Suppressor macrophage treated with lipopolysaccharide for 4 hours (primary cell): Measurements from ENCODE around the gene DGKQ.

Source experiments
- DNase-seq: peaks from one replicate; pipeline ENCODE4 v3.0.0-alpha.2; 2020

The DGKQ gene, protein sequence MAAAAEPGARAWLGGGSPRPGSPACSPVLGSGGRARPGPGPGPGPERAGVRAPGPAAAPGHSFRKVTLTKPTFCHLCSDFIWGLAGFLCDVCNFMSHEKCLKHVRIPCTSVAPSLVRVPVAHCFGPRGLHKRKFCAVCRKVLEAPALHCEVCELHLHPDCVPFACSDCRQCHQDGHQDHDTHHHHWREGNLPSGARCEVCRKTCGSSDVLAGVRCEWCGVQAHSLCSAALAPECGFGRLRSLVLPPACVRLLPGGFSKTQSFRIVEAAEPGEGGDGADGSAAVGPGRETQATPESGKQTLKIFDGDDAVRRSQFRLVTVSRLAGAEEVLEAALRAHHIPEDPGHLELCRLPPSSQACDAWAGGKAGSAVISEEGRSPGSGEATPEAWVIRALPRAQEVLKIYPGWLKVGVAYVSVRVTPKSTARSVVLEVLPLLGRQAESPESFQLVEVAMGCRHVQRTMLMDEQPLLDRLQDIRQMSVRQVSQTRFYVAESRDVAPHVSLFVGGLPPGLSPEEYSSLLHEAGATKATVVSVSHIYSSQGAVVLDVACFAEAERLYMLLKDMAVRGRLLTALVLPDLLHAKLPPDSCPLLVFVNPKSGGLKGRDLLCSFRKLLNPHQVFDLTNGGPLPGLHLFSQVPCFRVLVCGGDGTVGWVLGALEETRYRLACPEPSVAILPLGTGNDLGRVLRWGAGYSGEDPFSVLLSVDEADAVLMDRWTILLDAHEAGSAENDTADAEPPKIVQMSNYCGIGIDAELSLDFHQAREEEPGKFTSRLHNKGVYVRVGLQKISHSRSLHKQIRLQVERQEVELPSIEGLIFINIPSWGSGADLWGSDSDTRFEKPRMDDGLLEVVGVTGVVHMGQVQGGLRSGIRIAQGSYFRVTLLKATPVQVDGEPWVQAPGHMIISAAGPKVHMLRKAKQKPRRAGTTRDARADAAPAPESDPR

DNA sequence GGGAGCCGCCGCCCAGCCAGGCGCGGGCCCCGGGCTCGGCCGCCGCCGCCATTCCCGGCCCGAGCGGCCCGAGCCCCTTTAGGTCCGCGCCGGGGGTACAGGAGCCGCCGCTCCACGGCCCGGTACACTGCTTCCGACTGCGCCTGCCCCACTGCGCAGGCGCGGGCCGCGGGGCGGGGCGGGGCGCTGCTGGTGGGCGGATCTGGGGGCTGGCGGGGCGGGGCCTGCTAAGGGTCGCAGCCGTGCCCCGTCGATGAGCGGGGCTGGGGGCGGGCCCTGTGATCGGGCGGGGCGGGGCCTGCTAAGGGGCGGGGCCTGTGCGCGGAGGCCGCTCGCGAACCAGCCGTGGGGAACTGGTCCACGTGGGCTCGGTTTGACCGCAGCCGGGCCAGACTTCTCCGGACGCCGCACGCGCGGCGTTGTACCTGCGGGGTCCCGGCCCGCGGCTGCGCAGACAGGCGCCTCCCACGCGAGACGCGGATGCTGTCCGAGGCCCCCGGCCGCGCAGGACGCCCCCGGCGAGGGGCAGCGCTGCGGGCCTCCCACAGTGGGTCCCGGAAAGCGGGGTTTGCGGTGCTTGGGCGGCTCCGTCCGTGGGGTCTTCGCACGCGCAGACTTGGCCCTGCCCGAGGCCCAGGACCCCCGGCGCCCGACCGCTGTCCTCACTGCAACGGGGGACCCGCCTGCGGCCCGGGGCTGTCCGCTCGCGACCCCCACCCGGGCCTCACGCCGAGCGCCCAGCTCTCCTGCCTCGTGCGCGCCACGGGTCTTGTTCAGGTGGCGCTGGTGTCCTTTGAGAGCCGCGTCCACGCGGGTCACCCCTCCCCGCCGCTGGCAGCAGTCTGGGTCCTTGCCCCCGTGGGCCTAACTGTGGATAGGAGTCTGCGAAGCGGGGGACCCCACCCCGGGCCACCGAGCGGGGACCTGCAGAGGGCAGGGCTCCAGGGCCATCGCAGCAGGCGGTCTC, at the start of gene DGKQ:
TSS of gene DGKQ (minus strand) at position 139 of the 967 bp plus-strand sequence. CDS start at position 52, 87 bp downstream.
- DNase-seq = peak; percentile 97

DNA sequence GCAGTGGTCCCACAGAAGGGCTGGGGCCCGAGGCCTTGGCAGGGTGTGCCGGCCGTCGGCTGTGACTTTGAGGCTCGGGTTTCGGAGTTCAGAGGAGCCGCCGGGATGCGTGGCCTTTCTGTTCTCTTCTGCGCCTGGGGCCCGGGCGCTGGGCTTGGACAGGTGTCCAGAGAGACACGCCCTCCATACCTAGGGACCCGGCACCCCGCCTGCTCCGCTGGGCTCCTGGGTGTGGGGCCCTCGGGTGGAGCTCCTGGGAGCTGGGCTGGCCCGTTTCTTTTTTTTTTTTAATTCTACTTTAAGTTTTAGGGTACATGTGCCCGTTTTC, 49.3 kb upstream of the DGKQ start:
- DNase-seq = no peak

DNA sequence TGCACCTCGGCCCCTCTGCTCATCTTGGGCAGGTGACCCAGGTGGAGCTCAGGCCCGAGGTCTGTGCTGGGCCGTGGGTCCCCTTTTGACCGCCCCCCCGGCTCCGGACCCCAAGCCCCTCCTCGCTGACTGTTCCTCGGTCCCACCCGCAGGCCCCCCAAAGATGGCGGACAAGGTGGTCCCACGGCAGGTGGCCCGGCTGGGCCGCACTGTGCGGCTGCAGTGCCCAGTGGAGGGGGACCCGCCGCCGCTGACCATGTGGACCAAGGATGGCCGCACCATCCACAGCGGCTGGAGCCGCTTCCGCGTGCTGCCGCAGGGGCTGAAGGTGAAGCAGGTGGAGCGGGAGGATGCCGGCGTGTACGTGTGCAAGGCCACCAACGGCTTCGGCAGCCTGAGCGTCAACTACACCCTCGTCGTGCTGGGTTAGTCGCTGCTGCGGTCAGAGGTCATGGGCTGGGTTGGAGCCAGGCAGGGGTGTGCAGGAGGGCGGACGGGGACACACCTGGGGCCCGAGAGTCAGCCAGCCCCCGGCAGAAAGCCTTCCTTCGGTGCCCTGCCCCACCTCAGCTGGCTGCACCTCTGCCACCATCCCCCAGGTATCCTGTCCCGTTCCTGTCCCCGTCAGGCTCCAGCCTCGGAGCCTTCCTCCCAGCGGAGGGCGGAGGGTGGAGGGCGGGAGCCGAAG, 48.8 kb upstream of the DGKQ start:
- DNase-seq = no peak

DNA sequence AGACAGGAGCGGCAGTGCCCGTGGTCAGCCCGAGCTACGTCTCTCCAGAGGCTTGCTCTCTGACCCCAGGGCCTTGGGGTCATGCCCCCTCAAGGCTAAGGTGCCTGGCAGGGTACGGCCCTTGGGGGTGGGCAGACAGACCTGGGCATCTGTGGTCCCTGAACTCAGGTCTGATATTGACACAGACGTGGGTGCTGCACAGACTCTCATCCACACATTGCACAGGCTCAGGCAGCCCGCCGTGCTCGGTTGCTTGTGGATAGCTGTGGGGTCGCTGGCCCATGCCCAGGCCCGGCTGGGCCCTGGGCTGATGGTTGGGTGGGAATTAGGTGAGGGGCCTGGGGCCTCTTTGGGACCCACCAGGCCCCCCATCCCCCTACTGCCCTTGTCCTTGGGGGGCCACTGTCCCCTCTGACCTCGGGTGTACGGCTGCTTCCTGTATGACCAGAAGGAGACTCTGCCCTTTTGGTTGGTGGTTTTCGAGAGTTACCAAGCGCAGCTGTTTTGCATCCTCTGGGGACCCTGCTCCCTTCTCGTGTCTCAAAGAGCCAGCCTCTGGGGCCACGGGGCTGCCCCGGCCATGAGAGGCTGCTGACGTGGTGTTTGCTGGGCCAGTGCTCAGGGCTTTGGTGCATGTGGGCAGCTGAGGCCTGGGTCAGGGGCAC, 48.1 kb upstream of the DGKQ start:
- DNase-seq = no peak

DNA sequence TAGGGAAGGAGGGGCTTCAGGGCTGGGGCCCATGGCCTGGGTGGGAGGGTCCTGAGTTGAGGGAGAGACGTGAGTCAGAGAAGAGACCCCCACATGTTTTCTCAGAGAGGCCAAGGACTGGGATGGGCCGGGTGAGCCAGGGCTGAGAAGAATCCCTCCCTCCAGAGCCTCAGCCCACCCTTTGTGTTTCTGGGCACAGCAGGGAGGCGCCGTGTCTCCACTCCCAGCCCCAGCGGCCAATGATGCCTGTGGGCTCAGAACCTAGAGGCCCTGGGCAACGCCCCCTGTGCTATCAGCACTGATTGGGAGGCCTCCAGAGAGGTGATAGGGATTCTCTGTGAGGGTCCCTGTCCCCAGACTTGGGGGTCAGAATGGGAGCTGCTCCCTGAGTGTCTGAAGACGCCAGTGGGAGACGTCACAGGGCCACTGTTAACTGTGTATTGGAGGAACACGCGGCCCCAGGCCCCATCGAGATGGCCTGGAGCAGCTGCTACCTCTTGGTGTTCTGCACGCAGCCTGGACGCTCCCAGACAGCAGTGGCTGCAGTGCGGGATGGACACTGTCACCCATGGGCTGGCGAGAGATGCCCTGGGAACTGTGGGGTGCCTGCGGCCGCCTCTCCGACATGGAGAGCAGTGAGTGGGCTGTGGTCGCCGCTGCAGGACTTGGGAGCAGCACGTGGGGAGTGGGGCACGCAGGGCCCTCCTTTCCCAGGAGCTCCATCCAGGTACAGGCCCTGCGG, 46.5 kb upstream of the DGKQ start:
- DNase-seq = no peak

DNA sequence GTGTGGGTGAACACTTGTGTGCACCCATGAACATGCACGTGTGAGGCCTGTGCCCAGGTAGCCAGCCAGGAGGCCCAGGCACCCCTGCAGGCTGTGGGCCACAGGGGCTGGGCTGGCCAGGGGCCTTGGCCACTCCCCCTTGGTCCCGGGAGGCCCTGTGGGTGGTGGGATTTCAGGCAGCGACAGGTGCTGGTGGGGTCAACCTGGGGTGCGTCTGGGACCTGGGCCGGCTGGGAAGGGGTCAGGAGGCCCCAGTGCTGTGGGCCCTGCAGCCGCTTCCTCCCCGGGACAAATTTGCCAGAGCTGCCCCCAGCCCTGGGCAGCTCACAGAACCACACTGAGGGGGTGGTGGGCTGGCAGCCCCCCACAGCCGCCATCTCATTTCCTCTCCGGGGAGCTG, 46.0 kb upstream of the DGKQ start:
- no peak for DNase-seq

DNA sequence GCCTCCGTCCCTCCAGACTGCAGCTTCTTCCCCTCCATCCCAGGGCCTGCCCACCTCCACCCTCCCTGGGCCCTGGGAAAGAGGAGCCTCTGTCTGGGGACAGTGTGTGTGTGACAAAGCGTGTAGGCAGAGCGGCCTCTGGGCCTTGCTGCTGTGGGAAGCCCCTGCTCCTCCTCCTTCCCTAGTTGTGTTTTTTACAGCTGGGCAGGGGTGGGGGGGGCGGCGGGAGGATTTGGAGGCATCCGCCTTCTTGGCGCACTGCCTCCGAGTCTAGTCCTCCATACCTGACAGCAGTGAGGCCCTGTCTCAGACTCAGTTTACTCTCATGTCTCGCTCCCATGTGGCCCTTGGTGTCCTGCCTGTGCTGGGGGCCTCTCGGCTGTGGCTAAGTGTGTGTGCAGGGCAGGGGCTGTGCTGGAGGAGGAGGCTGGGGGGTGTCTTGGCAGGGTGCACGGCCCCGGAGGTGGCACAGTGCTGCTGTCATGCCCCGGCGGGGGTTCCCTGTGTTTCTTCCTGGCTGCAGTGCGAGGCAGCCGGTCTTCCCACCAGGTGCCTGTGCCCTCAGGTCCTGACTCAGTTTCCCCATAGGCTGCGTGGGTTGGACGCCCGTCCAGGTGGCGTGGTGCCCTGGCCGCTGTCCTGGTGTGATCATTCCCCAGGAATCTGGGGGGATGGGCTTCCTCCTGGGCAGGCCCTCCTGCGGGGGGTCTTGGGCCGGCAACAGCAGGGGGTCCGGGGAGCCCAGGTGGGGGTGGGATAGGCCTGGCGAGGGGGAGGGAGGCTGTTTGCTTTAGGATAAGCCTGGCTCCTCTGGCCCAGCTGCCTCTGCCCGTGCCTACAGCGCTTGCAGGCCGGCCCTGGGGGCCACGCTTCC, 45.0 kb upstream of the DGKQ start:
- no peak for DNase-seq

DNA sequence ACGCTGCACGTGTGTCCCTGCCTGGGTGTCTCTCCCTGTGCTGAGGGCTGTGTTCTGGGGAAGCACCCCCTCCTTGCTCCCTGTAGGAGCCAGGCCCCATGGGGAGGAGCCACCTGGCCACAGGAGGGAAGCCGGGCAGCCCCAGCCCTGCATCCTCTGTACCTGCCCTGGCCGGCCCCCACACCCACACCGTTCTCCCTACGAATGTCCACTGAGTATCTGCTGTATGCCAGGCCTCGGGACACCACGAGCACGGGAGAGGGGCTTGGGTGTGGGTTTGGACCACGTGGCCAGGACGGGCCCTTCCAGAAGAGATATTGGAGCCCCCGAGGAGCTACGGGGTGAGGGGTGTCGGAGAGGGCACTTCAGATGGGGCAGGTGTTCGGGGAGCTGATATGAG, 44.3 kb upstream of the DGKQ start:
- DNase-seq = no peak

DNA sequence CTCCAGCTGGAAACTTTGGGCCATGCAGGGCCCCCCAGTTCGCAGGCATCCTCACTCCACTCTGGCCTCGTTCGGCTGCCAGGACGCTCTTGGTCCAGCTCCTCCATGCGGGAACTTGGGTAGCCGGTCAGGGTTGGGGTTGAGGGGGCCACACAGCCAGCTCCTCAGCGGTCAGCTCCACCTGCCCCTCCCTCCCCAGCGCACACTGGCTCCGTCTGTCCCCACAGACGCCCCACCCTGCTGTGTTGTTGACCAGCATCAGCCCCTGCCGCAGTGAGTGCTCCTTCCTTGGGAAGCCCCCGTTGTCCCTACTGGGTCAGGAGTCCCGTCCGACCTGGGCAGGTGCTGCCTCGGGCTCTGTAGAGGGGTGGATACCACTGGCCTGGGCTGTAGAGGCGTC, 43.8 kb upstream of the DGKQ start:
- no peak for DNase-seq

DNA sequence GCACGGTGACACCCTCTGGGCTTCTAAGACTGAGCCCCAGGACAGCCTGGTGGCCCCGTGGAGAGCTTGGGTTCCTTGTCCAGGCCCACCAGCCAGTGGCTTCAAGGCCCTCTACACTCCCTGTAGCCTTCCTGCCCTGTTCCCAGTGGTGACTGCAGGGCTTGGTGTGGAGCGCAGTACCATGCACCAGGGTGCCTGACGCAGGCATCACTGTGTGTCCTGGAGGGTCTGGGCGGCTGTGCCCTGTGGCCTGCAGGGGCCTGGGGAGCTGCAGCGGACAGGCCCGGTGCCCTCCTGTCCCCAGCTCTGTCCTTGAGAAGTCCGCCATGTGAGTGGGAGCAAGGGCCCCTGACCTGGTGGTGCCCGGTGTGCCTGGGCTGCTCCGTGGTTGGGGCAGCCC, 42.4 kb upstream of the DGKQ start:
- DNase-seq = no peak

DNA sequence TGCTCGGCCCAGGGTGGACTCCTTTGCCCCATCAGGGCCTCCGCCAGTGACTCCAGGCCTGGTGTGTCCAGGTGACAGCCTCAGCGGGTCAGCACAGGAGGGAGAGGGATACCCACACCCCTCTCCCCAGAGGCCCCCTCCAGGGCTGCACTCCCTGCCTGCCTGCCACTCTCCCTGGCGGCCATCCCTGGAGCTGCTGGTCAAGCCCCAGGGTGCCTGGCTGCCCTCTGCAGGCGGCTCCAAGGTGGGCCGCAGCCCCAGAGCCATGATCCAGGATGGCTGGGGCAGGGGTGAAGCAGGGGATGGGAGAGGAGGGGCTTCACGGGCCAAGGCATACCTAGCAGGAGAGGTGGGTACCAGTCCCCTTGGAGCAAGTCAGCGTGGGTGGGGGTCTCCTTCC, 41.8 kb upstream of the DGKQ start:
- DNase-seq = no peak

DNA sequence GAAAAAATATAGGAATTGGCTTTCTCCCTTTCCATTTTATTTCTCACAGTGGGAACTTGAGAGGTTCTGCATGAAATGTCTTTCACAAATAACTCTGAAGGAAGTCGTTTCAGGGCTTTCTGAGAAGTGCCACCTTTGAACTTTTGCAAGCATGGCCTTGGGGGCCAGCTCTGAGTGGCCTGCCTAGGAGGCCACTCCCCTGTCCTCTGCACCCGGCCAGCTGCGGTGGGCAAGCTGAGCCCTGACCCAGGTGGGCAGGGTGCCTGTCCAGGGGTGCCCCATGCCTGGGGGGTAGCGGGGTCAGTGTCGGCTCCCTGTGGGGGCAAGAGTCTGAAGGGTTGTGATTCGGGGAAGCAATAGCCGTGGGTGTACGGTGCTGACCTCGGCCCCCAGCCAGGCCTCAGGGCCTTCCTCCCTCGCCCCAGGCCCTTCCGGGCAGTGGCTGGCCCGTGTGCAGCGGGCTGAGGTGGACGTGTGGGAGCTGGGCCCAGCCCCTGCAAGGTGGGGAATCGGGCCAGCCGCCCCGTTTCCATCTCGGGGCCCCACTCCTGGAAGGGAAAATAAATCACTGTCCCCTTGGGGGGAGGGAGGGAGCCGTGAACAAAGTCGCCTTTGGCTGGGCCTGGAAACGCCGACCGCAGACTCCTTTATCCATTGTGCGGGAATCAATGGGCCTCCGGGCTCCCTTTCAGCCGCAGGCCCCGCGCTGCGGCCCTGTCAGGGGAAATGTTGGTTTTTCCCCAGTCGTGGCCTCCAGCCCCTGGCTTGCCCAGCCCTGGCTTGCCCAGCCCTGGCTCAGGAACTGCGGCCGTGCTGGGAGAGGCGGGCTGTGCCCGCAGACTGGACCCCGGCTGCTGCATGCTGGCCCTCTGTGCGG, 41.2 kb upstream of the DGKQ start:
- no peak for DNase-seq

DNA sequence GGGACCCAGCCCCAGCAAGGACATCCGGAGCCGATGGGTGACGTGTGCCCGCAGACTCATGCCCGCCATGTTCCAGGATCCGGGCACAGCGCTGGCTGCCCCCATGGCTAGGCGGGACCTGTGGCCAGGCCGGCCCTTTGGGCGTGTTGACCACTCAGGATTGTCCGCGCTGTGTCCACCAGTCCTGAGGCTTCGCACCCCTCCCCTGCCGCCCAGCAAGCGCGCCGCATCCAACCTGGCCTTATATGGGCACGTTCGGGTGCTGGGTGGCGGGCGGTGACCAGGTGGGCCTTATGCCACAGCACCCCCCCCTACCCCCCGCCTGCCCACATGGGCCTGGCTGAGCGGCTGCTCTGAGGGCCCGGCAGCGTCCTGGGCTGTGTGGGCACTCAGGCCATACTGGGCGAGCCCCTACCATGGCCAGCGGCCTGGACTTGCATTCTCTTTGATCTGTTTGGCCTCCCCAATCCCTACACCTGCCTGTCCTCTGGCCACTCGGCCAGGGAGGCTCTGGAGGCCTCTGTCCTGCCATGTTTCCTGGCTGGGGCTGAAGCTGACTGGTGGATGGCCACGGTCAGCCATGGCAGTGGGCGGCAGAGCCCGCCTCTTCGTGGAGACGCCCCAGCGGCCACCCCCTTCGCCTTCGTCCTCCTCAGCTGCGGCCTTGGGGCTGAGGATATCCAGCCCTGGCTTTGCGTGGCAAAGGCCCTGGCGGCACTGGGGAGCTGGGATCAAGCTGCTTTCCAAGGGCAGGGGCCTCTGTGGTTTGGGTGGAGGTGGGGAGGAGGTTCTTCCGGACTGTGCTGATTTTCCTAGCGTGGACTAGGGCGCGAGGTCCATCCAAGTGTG, 40.1 kb upstream of the DGKQ start:
- DNase-seq = no peak

DNA sequence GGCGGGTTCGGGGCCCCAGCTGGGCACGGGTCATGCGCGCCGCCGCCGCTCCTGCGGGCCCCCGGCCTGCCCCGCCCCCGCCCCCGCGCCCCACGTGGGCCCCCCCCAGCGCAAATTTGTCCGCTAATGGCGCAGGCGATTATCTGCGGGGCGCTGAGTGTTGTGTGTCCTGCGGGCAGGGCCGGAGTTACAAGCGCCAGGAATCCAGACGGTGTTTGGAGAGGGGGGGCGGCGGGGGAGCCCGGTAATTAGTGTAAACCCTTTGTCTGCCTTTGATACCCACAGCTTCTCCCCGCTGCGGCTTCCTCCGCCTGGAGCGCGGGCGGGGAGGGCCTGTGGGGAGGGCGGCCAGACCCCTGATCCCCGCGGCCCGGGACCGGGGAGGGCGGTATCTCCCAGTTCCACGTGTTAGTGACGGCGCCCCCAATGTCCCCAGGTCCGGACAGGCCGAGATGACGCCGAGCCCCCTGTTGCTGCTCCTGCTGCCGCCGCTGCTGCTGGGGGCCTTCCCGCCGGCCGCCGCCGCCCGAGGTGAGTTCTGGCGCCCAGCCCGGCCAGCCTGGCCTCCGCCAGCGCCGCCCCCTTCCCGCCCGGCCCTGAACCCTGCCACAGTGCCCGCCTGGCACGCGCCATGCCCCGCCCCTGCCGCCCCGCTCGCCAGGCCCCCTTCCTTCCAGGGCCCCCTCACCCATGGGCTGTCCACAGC, 38.8 kb upstream of the DGKQ start:
- no peak for DNase-seq

DNA sequence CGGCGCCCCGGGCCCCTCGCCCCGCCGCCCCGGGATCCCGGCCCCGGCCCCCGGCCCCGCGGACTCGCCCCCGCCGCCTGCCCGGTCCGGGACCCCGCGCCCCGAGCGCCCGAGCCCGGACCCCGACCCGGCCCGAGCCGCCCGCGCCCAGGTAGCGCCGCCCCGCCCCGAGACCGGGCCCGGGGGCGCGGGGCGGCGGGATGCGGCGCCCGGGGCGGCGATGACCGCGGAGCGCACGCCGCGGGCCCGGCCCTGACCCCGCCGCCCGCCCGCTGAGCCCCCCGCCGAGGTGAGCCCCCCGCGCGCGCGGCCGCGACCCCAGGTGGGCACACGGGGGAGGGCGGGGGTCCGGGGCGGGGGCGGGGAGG, 38.3 kb upstream of the DGKQ start:
- no peak for DNase-seq

DNA sequence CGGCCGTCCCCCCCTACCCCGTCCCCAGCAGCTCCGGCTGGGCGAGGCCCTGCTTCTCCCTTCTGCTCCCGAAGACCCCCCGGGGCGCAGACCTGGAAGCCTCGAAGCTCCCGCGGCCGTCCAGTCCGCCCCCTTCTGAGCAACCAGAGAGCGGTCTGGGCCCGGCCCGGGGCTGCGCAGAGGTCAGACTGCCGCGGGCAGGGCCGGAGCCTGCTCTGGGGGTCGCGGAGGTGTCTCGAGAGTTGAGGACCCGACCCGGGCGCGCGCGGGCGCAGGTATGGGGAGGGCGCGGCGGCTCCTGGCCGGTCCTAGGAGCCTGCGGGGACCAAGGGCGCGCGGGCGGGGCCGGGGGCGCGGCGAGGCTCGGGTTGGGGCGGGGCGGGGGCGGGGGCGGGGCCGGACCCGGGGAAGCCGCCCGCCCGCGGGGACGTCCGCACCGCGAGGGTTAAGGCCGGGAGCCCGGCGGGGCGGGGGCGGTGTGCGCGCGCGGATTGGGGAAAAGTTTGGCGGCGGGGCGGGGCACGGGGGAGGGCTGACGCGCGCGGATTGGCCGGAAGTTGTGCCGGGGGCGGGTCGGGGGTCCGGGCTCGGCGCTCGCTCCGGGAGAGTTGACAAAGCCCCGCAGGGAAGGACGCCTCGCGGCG, 37.8 kb upstream of the DGKQ start, which contains the start of gene FGFRL1:
TSS of gene FGFRL1 (plus strand) at position 605 of the 644 bp plus-strand sequence. CDS start 860 bp downstream, outside the sequence.
- peak; percentile 92 for DNase-seq
